HG02938 (cell line): Measurements from ENCODE around the gene RHBDL3.

Source experiments
- ATAC-seq: cut with Tn5 transposase; IDR thresholded peaks from one replicate; pipeline ENCODE4 v1.9.1; 2021; ENCODE audit warnings: mild to moderate bottlenecking, moderate library complexity; ENCODE audit not compliant: unreplicated experiment

Gene RHBDL3

GRCh38 chr17:32355649-32356377 lies 90.2 kb downstream of the RHBDL3 start:
- ATAC-seq: no peak

- no peak for ATAC-seq
Measured at GRCh38 chr17:32356378-32356743, 90.7 kb downstream of the RHBDL3 start.

- ATAC-seq: no peak
Measured at GRCh38 chr17:32356750-32357149, 91.1 kb downstream of the RHBDL3 start.

GRCh38 chr17:32357615-32358014 lies 92.0 kb downstream of the RHBDL3 start:
- ATAC-seq: no peak

DNA sequence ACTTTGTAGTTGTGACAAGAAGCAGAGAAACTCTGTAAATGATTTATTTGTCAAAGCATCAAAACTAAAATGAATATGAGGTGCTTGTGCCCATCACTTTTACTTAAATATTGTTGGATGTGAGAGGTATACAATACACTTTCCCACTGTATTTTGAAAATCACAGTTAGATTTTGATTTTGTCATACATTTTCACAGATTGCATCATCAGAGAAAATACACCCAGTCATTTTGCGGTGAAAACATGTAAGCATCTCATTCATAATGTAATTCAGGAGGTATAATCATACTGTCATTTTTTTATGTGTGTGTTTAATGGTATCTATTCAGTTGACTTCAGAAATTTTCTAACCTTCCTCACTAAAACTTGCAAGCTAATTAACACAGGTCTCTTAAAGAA lies 95.6 kb downstream of the RHBDL3 start:
- no peak for ATAC-seq

DNA sequence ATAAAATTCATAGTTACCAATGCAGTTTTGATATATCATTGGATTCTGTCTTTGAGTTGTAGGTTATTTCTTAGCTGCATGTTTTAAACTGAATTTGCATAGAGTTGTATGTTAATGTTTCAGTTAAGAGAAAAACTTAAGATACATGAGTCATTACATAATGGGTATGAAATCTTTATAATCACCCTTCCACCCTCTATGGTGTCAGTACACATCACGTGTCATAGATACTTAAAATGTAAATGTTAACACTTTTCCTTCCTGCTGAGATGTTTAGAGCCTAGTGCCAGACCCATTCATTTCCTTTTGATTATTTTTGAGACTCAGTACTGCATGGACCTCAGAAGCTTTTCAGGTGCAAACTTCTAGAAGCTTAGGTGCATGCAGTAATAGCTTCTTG lies 104.8 kb downstream of the RHBDL3 start:
- ATAC-seq: no peak
